GM12892 (cell line): ENCODE measurements around the gene NXPH3. TPM values are rescaled to one million over a fixed set of nuclear protein-coding genes. Genes with fewer than 3 reads are reported as not detected.

Experiments
- DNase-seq: peaks from one replicate; pipeline ENCODE4 v3.0.0; 2011; ENCODE audit not compliant: insufficient read length
- FAIRE-seq: peaks from 2 replicates; lab custom pipeline; 2011; peaks lifted over from hg19 to GRCh38; lab: Jason Lieb, UNC
- POLR2A ChIP-seq: IDR thresholded peaks from 2 replicates; pipeline ENCODE4 v1.6.1; 2011; ENCODE audit warnings: low read depth, low read length, control low read depth
- POLR2AphosphoS5 ChIP-seq: IDR thresholded peaks from 2 replicates; pipeline ENCODE4 v1.6.1; 2011; ENCODE audit warnings: low read depth, low read length, control low read depth
- TAF1 ChIP-seq: IDR thresholded peaks from 2 replicates; pipeline ENCODE4 v1.6.1; 2011; ENCODE audit warnings: low read depth, mild to moderate bottlenecking, control low read depth, low read length, borderline replicate concordance
- polyA plus RNA-seq: library from polyadenylated mRNA; unstranded; fragments of >200 nt; gene quantifications from one replicate; pipeline ENCODE4 v1.2.1, GENCODE V29; 2012; ENCODE audit warnings: missing spikeins, inconsistent platforms; ENCODE audit not compliant: missing spikeins

NXPH3 gene
- 0.98 TPM for polyA plus RNA-seq

GRCh38 chr17:49575679-49576087 lies at the start of gene NXPH3:
Gene NXPH3 (plus strand): TSS chr17:49575871. CDS start chr17:49576220, 349 bp downstream.
- FAIRE-seq (peak; percentile 89), DNase-seq (peak; percentile 79)

GRCh38 chr17:49527927-49528651 lies 47.6 kb upstream of the NXPH3 start:
- TF ChIP-seq POLR2A, result no peak
- TF ChIP-seq TAF1, result no peak
- TF ChIP-seq POLR2AphosphoS5, result no peak
- FAIRE-seq (no peak), DNase-seq (no peak)

More at GRCh38 chr17:49575679-49576087, at the start of gene NXPH3:
- TF ChIP-seq POLR2AphosphoS5 (no peak), TAF1 (no peak), POLR2A (no peak)

- FAIRE-seq, result no peak
- DNase-seq, result no peak
- TF ChIP-seq POLR2AphosphoS5, result no peak
- TF ChIP-seq TAF1, result no peak
- no peak for TF ChIP-seq POLR2A
Observed at GRCh38 chr17:49528966-49529365, 46.7 kb upstream of the NXPH3 start.

- DNase-seq (no peak), FAIRE-seq (no peak)
- no peak for TF ChIP-seq TAF1
- no peak for TF ChIP-seq POLR2AphosphoS5
- no peak for TF ChIP-seq POLR2A
Observed at GRCh38 chr17:49530118-49530517, 45.6 kb upstream of the NXPH3 start.

GRCh38 chr17:49543860-49544259 lies 31.8 kb upstream of the NXPH3 start:
- FAIRE-seq, result no peak
- TF ChIP-seq TAF1 (no peak), POLR2A (no peak), POLR2AphosphoS5 (no peak)
- no peak for DNase-seq

- no peak for TF ChIP-seq POLR2AphosphoS5
- TF ChIP-seq POLR2A, result no peak
- no peak for TF ChIP-seq TAF1
- FAIRE-seq (no peak), DNase-seq (no peak)
Observed at GRCh38 chr17:49545007-49545660, 30.5 kb upstream of the NXPH3 start.

- DNase-seq (no peak), FAIRE-seq (no peak)
- TF ChIP-seq POLR2AphosphoS5, result no peak
- TF ChIP-seq TAF1, result no peak
- TF ChIP-seq POLR2A, result no peak
Observed at GRCh38 chr17:49545806-49546545, 29.7 kb upstream of the NXPH3 start.

GRCh38 chr17:49546546-49547535 lies 28.8 kb upstream of the NXPH3 start:
- no peak for DNase-seq
- no peak for TF ChIP-seq TAF1
- no peak for FAIRE-seq

GRCh38 chr17:49547566-49547965 lies 28.1 kb upstream of the NXPH3 start:
- no peak for FAIRE-seq
- TF ChIP-seq POLR2AphosphoS5 (no peak), TAF1 (no peak), POLR2A (no peak)

GRCh38 chr17:49548051-49548505 lies 27.6 kb upstream of the NXPH3 start:
- FAIRE-seq (no peak), DNase-seq (no peak)
- TF ChIP-seq POLR2AphosphoS5 (no peak), POLR2A (no peak), TAF1 (no peak)

More at GRCh38 chr17:49547566-49547965, 28.1 kb upstream of the NXPH3 start:
- DNase-seq, result no peak
